Cortex of kidney (tissue), 1 donor: Measurements from ENCODE around the gene TRMT44.

Source experiments
- DNase-seq: peaks from one replicate; lab custom pipeline; 2025; lab: John Stamatoyannopoulos, UW

TRMT44 gene

GRCh38 chr4:8435656-8436121 is 4.9 kb upstream of the TRMT44 start:
- no peak for DNase-seq

- no peak for DNase-seq
Observed at GRCh38 chr4:8437281-8437680, 3.3 kb upstream of the TRMT44 start.

- no peak for DNase-seq
Observed at GRCh38 chr4:8438743-8439142, 1.8 kb upstream of the TRMT44 start.

- DNase-seq = no peak
Observed at GRCh38 chr4:8439168-8439567, 1.4 kb upstream of the TRMT44 start.

- no peak for DNase-seq
Observed at GRCh38 chr4:8439914-8440491, 574 bp upstream of the TRMT44 start.

GRCh38 chr4:8441499-8442091 is 1.0 kb downstream of the TRMT44 start:
- DNase-seq = no peak

GRCh38 chr4:8442596-8443358 is 2.2 kb downstream of the TRMT44 start:
- DNase-seq = no peak

GRCh38 chr4:8443801-8444200 is 3.2 kb downstream of the TRMT44 start:
- DNase-seq = no peak

- no peak for DNase-seq
Observed at GRCh38 chr4:8446122-8446521, 5.5 kb downstream of the TRMT44 start.

- no peak for DNase-seq
Observed at GRCh38 chr4:8451440-8452182, 11.0 kb downstream of the TRMT44 start.

- DNase-seq = no peak
Observed at GRCh38 chr4:8453957-8454356, 13.4 kb downstream of the TRMT44 start.

- no peak for DNase-seq
Observed at GRCh38 chr4:8457646-8458252, 17.2 kb downstream of the TRMT44 start.

- no peak for DNase-seq
Observed at GRCh38 chr4:8459867-8460445, 19.4 kb downstream of the TRMT44 start.

GRCh38 chr4:8461086-8461485 is 20.5 kb downstream of the TRMT44 start:
- DNase-seq = no peak

- DNase-seq = no peak
Observed at GRCh38 chr4:8461616-8462015, 21.0 kb downstream of the TRMT44 start.

GRCh38 chr4:8463811-8464210 is 23.2 kb downstream of the TRMT44 start:
- no peak for DNase-seq

- DNase-seq = no peak
Observed at GRCh38 chr4:8464381-8464780, 23.8 kb downstream of the TRMT44 start.

- no peak for DNase-seq
Observed at GRCh38 chr4:8465615-8466611, 25.3 kb downstream of the TRMT44 start.

- no peak for DNase-seq
Observed at GRCh38 chr4:8467016-8467415, 26.4 kb downstream of the TRMT44 start.

- no peak for DNase-seq
Observed at GRCh38 chr4:8468746-8469535, 28.4 kb downstream of the TRMT44 start.
